PC-3 (cell line): Measurements from ENCODE around the gene RSBN1L. TPM values are rescaled to one million over a fixed set of nuclear protein-coding genes. Genes with fewer than 3 reads are reported as not detected.

Experiments used
- ATAC-seq: fragments of 200-7000 bp; cut with Tn5 transposase; 2 replicates; pipeline ENCODE4 v1.9.1; 2020; ENCODE audit warnings: mild to moderate bottlenecking, moderate library complexity
- BruUV-seq: library from RNA; stranded (reverse); fragments of 400-500 nt; replicated peaks from 2 replicates; lab custom pipeline; 2021; lab: Mats Ljungman, UMichigan
- CTCF ChIA-PET: fragments of 300-600 bp; sonication (Branson Sonifier 250); formaldehyde crosslinking; loops from one replicate; lab custom pipeline; 2022; ENCODE audit warnings: antibody characterized with exemption; lab: Charles Lee
- POLR2A ChIA-PET: fragments of 300-600 bp; sonication (Branson Sonifier 250); formaldehyde crosslinking; loops from one replicate; lab custom pipeline; 2022; ENCODE audit warnings: antibody characterized with exemption; ENCODE audit not compliant: unreplicated experiment; lab: Charles Lee
- DNase-seq: peaks from one replicate; pipeline ENCODE4 v3.0.0-alpha.2; 2015
- H2AFZ ChIP-seq: fragments of 300-600 bp; sonication (generic); 2 replicates; pipeline ENCODE4 v1.6.0; 2016; ENCODE audit warnings: antibody characterized with exemption, low read length
- H3F3A ChIP-seq: fragments of 300-600 bp; sonication (generic); one replicate; pipeline ENCODE4 v1.6.0; 2017; ENCODE audit warnings: antibody characterized with exemption, low read length, control low read depth, mild to moderate bottlenecking; ENCODE audit not compliant: unreplicated experiment
- H3K27ac ChIP-seq: fragments of 300-600 bp; sonication (generic); 2 replicates; pipeline ENCODE4 v1.5.1; 2016; ENCODE audit warnings: mild to moderate bottlenecking, low read length
- H3K27me3 ChIP-seq: fragments of 300-600 bp; sonication (generic); 2 replicates; pipeline ENCODE4 v1.6.1; 2016; ENCODE audit warnings: low read length, mixed read lengths
- H3K36me3 ChIP-seq: fragments of 300-600 bp; sonication (generic); 2 replicates; pipeline ENCODE4 v1.6.1; 2016; ENCODE audit warnings: low read depth, mixed run types, low read length, mixed read lengths
- H3K4me1 ChIP-seq: fragments of 300-600 bp; sonication (generic); 2 replicates; pipeline ENCODE4 v1.5.1; 2016; ENCODE audit warnings: low read length; ENCODE audit not compliant: insufficient read depth
- H3K4me2 ChIP-seq: fragments of 300-600 bp; sonication (generic); 2 replicates; pipeline ENCODE4 v1.6.0; 2016; ENCODE audit warnings: low read length
- H3K4me3 ChIP-seq: fragments of 300-600 bp; sonication (generic); 2 replicates; pipeline ENCODE4 v1.5.1; 2016; ENCODE audit warnings: mild to moderate bottlenecking, low read length, mixed read lengths
- H3K79me2 ChIP-seq: fragments of 300-600 bp; sonication (generic); 2 replicates; pipeline ENCODE4 v1.6.1; 2017; ENCODE audit warnings: low read length, mixed read lengths
- H3K9ac ChIP-seq: fragments of 300-600 bp; sonication (generic); 2 replicates; pipeline ENCODE4 v1.6.0; 2016; ENCODE audit warnings: mild to moderate bottlenecking, low read length
- H3K9me2 ChIP-seq: fragments of 300-600 bp; sonication (generic); replicated peaks from 2 replicates; pipeline ENCODE4 v1.6.1; 2016; ENCODE audit warnings: mixed run types, low read length, mixed read lengths
- H3K9me3 ChIP-seq: fragments of 300-600 bp; sonication (generic); 2 replicates; pipeline ENCODE4 v1.6.1; 2016; ENCODE audit warnings: low read length, mixed read lengths
- H4K20me1 ChIP-seq: fragments of 300-600 bp; sonication (generic); 2 replicates; pipeline ENCODE4 v1.6.1; 2016; ENCODE audit warnings: low read length, mixed read lengths
- EZH2 ChIP-seq: fragments of 300-600 bp; sonication (generic); IDR thresholded peaks from one replicate; pipeline ENCODE4 v1.6.1; 2017; ENCODE audit warnings: antibody characterized with exemption, mild to moderate bottlenecking, low read length; ENCODE audit not compliant: unreplicated experiment
- EZH2phosphoT487 ChIP-seq: fragments of 300-600 bp; sonication (generic); IDR thresholded peaks from 2 replicates; pipeline ENCODE4 v1.6.1; 2018; ENCODE audit warnings: mild to moderate bottlenecking, antibody characterized with exemption, low read length, borderline replicate concordance
- intact Hi-C: fragments of 100-400 bp; cut with micrococcal nuclease; formaldehyde crosslinking; loops from 2 replicates; pipeline ENCODE4 v1.9.0; 2023
- total RNA-seq: library from RNA; depleted of rRNA; stranded (reverse); fragments of >200 nt; gene quantifications from 2 replicates; pipeline ENCODE4 v1.2.3, GENCODE V29; 2014
- TF ChIP-seq, protein P1 (sequence below): fragments of 300-600 bp; sonication (generic); conservative IDR thresholded peaks from 2 replicates; pipeline ENCODE4 v1.5.1; 2017; ENCODE audit warnings: antibody characterized with exemption, low read depth, mild to moderate bottlenecking, low read length

RSBN1L gene
- total RNA-seq, 1 experiment from 2014 or later: 6.9 TPM

- Histone ChIP-seq H3K27ac (no peak overlapping the region), H3K4me3 (no peak overlapping the region), H3K4me2 (no peak overlapping the region), H3K9ac (no peak overlapping the region), H3K27me3 (no peaks in the 10 kb centered on the region), H2AFZ (no peak overlapping the region), H4K20me1 (no peaks in the 10 kb centered on the region), H3K4me1 (peaks cover 12% of the 10 kb centered on the region), H3F3A (no peaks in the 10 kb centered on the region), H3K79me2 (peaks cover 2% of the 10 kb centered on the region; the same call in 1 of the 2 replicates), H3K9me2 (no peaks in the 10 kb centered on the region), H3K36me3 (no peaks in the 10 kb centered on the region), H3K9me3 (no peaks in the 10 kb centered on the region)
- ATAC-seq (no peak), DNase-seq (no peak)
- TF ChIP-seq, protein P1, sequence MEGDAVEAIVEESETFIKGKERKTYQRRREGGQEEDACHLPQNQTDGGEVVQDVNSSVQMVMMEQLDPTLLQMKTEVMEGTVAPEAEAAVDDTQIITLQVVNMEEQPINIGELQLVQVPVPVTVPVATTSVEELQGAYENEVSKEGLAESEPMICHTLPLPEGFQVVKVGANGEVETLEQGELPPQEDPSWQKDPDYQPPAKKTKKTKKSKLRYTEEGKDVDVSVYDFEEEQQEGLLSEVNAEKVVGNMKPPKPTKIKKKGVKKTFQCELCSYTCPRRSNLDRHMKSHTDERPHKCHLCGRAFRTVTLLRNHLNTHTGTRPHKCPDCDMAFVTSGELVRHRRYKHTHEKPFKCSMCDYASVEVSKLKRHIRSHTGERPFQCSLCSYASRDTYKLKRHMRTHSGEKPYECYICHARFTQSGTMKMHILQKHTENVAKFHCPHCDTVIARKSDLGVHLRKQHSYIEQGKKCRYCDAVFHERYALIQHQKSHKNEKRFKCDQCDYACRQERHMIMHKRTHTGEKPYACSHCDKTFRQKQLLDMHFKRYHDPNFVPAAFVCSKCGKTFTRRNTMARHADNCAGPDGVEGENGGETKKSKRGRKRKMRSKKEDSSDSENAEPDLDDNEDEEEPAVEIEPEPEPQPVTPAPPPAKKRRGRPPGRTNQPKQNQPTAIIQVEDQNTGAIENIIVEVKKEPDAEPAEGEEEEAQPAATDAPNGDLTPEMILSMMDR: no peak
- TF ChIP-seq EZH2 (no peak), EZH2phosphoT487 (no peak)
- ChIA-PET CTCF (no interaction called here), POLR2A (no interaction called here)
- intact Hi-C loops: no loop called here
- BruUV-seq: no TSS peak
These were observed 44.0 kb downstream of the RSBN1L start for GRCh38 chr7:77740257-77740656.

DNA sequence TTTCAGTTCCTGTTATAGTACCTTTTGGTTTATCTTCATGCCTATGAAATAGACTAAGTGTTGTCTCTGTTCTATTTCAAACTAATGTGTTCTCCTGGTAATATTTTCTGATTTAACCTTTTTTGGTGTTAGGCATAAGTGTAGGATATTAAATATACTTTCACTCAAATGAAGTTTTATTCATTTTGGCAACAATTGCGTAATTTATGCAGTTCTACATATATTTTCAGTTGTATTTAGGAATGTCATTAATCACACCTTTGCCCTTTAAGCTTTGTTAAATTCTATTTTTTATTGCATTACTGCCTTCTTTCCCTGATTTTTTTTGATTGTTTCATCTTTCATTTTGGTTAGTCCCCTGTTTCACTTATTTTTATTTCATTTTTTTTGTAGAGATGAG is 47.3 kb downstream of the RSBN1L start:
- POLR2A ChIA-PET: no interaction called here
- Histone ChIP-seq H3K4me1 (peaks cover 7% of the 10 kb centered on the region), H3K9me2 (no peaks in the 10 kb centered on the region), H3K79me2 (no peaks in the 10 kb centered on the region), H3K9ac (no peak overlapping the region), H3F3A (no peaks in the 10 kb centered on the region), H3K27me3 (no peaks in the 10 kb centered on the region), H3K4me3 (no peak overlapping the region), H2AFZ (no peak overlapping the region), H4K20me1 (no peaks in the 10 kb centered on the region), H3K9me3 (no peaks in the 10 kb centered on the region), H3K36me3 (no peaks in the 10 kb centered on the region), H3K4me2 (no peak overlapping the region), H3K27ac (no peak overlapping the region)
- BruUV-seq: no TSS peak
- intact Hi-C loops: no loop called here
- ATAC-seq (no peak), DNase-seq (no peak)
- CTCF ChIA-PET: no interaction called here
- TF ChIP-seq EZH2phosphoT487 (no peak), EZH2 (no peak)
- TF ChIP-seq, protein P1: no peak

- no peak overlapping the region for H3K4me3 ChIP-seq
- no peaks in the 10 kb centered on the region for H3K9me3 ChIP-seq
- H3K4me1 ChIP-seq: no peaks in the 10 kb centered on the region
- no peaks in the 10 kb centered on the region for H3K36me3 ChIP-seq
- no peaks in the 10 kb centered on the region for H4K20me1 ChIP-seq
- no peak overlapping the region for H3K9ac ChIP-seq
- H3K27me3 ChIP-seq: no peaks in the 10 kb centered on the region
- no peaks in the 10 kb centered on the region for H3F3A ChIP-seq
- no peaks in the 10 kb centered on the region for H3K9me2 ChIP-seq
- no peak overlapping the region for H3K4me2 ChIP-seq
- ATAC-seq (no peak), DNase-seq (no peak)
- ChIA-PET CTCF (no interaction called here), POLR2A (no interaction called here)
- H2AFZ ChIP-seq: no peak overlapping the region
- no peaks in the 10 kb centered on the region for H3K79me2 ChIP-seq
- BruUV-seq: no TSS peak
- intact Hi-C loops: no loop called here
- TF ChIP-seq, protein P1: no peak
- TF ChIP-seq EZH2: no peak
- no peak for TF ChIP-seq EZH2phosphoT487
- no peak overlapping the region for H3K27ac ChIP-seq
These were observed 49.5 kb downstream of the RSBN1L start for GRCh38 chr7:77745746-77746145.
